ENCODE data around the gene CELF2.
"Not testable (repeated sequence)": the region's sequence is repeated elsewhere in the genome, so short reads cannot be mapped to it uniquely, and the experiment has no call there.

Gene CELF2

DNA sequence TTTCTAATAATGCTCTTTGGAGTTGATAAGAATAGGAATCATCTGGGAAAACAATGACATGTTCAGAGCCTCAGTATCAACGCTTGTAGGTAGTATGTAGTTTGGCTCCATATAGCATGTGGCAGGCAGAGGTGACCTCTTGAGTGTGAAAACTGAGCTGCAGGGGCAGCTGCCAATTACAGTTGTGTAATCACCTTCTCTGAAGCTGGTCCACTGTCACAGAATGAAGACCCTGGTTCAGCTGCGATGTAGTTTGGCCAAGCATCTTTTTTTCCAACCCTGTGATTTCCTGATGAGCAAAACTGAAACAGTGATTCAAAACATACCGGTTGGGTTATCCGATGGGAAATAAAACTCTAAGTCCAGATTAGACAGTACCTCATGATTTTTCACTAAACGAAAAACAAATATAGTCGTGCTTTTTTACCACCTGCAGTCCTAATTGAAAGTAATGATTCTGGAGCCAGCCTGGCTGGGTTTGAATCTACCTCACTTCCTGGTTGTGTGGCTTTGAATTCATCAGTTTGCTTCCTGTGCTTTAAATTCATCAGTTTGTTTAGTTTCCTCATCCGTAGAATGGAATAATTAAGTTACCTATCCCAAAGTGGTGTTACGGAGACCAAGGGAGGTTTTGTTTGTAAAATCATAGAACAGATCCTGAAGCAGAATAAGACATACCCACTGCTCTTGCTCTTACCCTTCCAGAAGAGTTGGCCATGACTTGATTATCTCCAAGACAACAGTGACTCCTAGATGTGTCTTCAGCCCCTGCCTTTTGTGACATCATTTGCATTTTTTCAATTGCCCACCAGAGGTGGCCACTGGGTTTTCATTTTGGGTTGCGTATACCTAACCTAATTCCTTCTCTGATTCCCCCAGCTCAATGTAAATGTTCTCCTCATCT is 87.4 kb downstream of the CELF2 start:
- DNase-seq, result no peak

DNA sequence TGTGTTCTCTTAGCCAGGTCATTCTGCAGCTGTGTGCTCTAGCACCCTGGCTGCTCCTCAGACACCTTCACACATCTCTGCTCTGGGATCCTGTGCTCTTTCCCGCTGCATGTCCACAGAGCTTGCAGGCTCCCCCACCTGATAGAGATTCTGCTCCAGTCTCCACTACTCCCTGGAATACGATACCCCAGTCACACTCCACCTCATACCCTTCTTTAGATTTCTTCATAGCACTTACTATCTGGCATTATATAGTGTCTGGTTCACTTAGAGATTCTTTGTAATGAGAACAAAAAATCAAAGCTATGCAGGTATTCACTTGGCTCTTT is 88.0 kb downstream of the CELF2 start:
- DNase-seq, result no peak

DNA sequence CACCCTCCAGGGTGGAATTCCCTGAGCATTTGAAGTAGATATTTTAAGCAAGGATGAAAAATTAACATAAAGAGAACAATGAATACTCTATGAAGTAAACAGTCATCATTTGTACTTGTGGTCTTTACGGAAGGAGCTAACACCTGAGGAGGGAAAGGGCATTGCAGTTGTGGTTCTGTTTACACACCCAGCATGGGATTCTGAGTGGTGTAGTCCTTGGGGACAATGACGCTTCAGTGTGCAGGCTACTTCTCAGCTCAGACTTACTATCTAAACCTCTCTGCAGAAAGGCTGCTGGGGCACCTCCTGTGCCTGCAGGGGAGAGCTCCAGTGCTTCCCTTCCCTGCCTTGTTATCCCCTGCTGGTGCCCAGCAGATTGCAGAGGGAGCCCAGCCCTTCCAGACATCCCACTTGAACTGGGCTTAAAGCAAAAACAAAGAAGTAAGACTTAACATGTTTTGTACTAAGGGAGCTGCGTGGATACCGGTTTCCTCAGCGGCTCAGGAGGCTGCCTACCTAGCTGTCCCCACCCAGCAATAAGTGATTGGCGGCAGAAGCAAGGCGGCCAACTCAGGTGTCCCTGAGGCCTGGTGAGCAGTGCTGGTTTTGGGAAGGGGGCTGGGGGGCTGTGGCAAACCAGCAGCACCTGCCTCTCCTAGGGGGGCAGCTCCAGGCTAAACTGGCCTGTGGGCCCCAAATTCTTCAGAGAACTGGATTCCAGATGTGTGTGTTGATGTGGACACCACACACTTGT is 89.1 kb downstream of the CELF2 start:
- DNase-seq, result no peak

DNA sequence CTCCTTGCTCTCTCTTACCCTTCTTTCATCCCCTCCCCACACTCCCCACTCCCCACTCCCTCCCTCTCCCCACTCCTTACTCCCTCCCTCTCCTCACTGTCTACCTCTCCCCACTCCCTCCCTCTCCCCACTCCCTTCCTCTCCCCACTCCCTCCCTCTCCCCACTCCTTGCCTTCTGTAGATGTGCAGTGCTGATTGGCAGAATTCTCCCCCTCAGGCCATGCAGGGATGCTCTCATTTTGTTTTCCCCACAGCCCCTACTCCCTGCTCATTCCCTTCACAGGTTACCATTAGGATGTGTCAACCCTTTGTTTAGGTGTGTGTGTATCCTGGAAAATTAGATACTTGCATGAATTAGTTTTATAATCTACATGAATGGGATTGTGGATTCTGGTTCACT is 90.3 kb downstream of the CELF2 start:
- no peak for DNase-seq

DNA sequence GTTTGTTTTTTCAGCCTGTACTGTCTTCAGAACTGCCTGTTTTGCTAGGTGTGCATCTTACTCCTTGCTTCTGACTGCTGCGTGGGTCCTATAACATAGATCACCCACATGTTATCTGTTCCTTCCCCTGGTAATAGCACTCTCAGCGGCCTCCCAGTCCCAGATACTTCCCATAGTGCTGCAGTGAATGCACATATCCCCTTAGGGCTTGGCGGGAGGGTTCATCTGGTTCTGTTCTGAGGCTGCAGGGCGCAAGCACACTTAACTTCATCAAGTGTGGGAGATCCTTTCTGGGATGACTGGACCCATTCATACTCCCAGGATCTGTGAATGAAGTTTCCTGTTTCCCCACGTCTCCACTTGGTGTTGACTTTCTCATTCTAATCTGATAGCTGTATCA is 90.7 kb downstream of the CELF2 start:
- DNase-seq, result no peak

DNA sequence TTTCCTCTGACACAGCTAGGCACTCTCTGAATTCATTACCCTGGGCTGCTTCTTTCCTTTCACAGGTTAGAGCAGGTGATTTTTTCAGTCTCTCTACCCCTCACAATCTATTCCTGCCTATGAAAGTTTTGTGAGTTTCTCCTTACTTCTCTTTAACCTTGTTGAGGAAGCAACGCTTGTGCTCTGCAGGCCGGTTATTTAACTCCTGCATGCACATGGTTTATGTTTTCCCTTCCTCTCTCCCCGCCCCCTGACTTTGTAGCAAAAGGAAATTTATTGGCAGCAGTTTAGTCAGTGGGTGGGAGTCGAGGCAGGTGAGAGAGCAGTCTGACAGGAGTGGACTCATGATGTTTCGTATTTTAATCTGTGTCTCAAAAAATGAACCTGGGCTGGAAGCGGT is 91.9 kb downstream of the CELF2 start:
- no peak for DNase-seq

DNA sequence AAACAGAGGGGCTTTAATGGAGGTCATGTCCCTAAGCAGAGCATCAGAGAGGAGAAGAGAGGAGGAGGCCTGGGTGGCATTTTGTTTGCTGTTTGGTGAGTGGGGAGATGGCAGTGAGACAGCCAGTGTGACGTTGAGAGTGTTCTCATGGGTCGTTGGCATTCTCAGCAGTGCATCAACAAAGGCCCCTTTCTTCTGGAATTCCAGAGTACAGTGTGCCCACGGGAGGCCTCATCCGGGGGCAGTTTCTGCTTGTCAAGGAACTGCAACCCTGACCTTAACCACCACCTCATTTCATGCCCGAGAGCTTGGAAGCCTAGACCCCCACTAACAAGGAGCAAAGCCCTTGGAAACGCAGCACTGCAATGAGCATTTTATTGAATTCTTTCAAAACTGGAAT is 92.9 kb downstream of the CELF2 start:
- DNase-seq, result no peak

DNA sequence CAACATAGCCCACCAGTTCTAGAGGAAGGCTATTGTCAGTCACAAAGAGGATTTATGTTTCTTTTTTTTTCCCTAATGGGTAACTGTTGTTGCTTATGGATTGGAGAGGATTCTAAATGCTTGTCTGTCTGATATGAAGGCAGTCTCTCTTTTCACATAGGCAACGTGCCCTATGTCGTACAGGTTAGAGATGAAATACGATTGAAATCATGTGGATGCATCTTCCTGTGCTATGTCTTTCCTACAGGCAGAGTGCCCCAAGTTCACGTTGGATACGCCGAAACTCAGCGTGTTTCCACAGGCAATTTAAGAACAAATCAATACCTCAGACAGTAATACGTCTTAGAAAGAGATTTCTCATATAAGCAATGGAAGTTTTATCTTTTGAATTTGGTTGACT is 93.8 kb downstream of the CELF2 start:
- no peak for DNase-seq

DNA sequence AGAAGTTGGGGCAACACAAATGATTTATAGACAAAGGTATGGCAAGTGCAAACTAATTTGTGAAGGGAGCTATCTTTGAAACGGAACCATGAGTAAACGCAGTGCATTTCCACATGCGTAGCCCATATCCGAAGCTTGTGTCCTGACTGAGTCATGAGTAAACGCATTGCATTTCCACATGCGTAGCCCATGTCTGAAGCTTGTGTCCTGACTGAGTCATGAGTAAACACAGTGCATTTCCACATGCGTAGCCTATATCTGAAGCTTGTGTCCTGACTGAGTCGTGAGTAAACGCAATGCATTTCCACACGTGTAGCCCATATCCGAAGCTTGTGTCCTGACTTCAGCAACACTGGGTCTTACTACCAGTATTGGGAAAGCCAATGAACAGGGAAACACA is 95.0 kb downstream of the CELF2 start:
- DNase-seq, result no peak

DNA sequence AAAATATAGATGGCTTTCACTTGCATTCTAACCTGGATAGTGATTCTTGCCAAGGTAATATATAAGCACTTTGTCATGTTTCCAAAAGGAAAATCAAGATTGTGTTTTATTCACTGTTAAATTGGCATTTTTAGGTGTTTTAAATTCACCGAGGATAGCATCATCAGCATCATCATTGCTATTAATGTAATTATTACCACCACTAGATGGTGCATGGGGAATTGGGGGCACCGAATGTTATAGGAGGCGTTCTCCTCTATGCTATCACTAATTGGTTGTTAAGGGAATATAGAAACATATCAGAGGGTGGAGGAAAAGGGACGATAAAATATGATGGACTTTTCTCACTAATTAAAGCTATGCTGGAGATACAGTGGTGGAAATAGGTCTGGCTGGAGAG is 95.5 kb downstream of the CELF2 start:
- no peak for DNase-seq

DNA sequence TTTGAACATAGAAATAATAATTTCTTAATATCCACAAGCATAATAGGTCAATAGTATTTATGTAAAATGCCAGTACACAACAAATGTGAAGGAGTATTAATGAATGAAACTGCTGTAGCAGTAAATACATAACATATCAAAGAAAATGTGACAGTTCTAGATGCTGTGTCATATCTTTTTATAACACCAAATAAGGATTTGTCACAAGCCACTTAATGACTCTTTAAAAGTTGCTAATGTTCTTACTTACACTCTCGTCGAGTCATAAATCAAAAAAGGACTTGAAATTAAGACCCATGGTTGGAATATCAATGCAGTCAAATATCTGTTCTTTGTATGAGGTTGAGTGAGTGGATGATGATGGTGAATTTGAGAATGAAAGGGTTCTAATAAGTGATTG is 96.6 kb downstream of the CELF2 start:
- DNase-seq, result no peak

DNA sequence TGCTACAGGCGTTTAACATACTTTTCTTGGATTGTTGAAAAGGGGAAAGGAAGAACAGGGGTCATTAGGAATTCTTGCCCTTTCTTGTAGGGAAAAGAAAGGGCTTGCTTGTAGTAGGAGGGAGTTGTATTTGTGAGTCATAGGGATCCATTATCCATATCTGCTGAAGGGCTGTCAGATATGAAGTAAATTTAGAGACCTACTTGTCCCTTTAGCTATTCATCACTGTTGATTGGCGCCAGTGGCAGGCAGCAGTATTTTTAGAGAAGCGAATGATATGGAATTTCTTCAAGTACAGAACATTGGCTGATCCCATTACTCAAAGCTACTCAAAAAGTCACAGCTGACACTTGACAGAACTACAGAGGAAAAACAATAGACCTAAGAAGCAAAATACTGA is 97.7 kb downstream of the CELF2 start:
- DNase-seq, result no peak

DNA sequence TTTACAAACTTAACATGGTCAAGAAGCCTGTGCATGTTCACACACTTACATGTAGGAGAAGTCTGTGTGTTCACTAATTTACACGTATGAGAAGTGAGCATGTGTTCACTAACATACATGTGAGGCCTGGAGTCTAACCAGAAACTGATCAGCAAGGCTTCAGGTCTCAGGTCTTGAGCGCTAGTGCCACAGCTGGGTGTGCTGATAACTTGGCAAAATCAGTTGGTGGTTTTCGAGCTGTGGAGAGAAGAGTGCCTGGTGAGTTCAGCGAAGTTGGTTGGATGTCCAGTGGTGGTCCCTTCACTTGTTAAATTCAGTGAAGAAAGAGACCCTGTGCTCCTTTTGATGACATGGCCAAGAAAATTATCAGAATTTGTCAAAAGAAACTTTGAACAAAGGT is 98.7 kb downstream of the CELF2 start:
- no peak for DNase-seq

DNA sequence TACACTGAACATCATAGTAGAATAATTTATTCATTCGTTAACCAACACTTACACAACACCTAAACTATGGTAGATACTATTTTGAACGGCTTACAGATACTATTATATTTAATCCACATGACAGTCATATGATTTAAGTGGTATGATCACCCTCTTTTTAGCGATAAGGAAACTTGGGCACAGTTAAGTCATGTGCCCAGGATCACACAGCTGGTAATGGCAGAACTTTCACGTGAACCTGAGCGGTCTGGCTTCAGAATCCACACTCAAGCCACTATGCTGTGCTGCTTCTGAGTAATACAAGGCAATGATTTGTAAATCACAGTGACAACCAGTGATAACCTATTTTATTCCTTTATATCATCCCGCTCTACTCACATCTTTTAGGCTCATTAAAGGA is 99.1 kb downstream of the CELF2 start:
- no peak for DNase-seq

DNA sequence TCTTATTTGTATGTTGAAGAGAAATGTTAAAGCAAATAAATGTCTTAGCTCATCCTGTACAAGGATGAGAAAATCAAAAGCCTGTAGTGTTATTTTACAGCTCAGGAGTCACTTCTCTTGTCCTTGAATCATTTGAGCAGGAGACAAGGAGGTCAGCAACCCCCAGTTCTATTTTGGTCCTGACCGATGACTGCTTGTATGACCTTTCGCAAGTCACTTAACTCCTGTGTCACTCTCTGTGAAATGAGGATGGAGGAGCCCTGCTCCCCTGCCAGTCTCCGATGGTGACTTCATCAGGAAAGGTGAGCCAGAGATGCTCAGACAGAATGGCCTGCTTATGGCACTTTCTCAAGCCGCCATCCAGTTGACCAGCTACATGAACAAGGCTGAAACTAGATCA is 101.0 kb downstream of the CELF2 start:
- no peak for DNase-seq

DNA sequence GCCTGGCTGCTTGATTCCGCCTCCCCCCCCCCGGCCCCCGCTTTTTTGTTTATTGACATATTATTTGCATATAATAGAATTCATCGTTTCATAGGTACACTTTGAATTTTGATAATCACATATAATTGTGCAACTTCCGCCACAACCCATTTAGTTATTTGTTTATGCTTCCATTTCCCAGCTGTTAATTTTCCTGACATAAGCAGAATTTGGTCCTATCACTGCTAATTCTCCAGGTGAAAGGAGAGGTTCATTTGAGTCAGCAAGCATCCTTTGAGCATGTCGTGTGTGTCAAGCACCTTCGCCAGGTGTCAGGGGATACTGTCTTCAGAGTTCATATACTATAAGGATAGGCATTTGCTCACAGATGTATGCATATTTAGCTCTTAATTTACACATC is 102.2 kb downstream of the CELF2 start:
- DNase-seq, result no peak

DNA sequence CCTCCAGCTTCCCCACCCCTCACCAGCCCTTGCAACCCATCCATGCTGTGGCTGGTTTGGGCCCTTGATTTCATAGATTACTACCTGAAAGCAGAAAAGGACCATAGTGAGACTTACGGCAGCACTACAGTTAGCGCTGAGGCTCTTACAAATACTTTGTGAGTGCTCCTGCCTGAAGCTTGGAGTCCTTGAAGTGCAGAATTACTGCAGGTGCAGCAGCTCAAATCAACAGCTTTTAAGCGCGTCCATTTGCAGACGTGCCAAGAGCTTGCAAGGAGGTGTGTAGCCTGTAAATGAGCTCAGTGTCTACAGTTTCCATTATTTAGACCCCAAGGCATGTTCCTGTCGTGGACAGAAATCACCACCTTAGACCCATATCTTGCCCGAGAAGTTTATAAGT is 103.0 kb downstream of the CELF2 start:
- DNase-seq, result no peak

DNA sequence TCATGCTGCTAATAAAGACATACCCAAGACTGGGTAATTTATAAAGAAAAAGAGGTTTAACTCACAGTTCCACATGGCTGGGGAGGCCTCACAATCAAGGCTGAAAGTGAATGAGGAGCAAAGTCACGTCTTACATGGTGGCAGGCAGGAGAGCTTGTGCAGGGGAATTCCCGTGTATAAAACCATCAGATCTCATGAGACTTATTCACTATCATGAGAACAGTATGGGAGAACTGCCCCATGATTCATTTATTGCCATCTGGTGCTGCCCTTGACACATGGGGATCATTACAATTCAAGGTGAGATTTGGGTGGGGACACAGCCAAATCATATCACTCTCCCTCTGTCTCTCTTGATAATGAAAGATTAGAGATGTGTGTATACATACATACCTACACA is 106.2 kb downstream of the CELF2 start:
- DNase-seq, result not testable (repeated sequence)

DNA sequence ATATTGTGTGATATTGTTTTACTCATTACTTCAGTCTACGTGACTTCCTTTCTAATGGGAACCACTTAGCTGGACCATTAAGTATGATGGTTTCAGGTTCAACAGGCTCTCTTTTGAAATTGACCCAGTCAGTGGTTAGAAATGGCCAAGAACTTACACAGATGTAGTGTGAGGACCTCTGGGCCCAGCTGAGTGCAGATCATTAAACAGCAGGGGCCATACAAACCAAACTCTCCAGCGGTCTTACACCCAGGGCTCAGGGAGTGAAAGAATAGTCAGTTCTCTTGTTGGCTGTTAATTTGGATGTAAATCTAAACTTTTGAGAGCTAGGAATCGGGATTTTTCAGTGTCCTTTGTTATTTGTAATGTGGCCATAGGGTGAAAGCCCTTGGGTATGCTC is 107.3 kb downstream of the CELF2 start:
- DNase-seq, result no peak

DNA sequence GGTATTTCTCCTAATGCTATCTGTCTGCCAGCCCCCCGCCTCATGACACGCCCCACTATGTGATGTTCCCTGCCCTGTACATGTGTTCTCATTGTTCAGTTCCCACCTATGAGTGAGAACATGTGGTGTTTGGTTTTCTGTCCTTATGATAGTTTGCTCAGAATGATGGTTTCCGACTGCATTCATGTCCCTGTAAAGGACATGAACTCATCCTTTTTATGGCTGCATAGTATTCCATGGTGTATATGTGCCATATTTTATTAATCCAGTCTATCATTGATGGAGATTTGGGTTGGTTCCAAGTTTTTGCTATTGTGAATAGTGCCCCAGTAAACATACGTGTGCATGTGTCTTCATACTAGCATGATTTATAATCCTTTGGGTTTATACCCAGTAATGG is 109.3 kb downstream of the CELF2 start:
- DNase-seq, result not testable (repeated sequence)

DNA sequence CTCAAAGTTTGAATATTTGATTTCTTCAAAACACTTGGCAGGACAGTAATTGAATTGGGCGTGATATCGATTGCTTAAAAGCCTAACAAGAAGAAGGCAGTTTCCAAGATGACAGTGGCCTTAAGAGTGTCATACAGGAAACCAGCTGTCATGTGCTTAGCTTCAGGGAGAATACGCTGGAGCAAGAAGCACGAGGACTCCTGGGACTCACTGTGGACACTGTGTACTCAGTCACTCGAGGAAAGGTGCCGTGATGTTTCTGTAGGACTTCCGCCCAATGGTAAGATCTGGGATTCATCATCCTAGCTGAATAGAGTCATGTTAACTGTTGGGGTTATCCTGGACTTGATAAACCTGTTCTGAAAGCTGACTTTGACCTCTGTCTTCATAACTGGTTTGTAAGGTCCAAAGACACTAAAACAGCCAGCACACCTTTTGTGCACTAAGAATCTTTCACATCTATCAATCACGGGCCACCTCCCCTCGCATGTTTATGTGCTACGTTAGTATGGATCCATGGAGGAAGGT is 113.5 kb downstream of the CELF2 start:
- no peak for DNase-seq

DNA sequence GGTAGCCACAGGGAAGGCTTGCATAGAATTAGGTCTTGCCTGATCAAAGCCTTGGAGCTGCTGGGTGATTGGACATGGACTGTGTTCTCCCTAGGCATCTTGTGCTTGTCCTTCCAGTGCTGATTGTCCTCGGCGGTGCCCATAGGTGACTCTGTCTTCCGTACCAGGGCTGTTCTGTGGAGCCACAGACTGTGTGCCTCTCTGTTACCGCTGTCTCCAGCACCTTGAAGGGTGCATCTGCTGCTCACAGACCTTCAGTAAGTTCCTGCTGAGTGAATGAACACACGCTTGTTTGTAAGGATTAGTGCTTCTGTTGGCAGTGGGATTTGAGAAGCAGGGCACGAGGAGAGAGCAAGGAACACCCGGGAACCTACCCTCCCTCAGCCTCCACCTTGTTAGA is 116.7 kb downstream of the CELF2 start:
- no peak for DNase-seq

DNA sequence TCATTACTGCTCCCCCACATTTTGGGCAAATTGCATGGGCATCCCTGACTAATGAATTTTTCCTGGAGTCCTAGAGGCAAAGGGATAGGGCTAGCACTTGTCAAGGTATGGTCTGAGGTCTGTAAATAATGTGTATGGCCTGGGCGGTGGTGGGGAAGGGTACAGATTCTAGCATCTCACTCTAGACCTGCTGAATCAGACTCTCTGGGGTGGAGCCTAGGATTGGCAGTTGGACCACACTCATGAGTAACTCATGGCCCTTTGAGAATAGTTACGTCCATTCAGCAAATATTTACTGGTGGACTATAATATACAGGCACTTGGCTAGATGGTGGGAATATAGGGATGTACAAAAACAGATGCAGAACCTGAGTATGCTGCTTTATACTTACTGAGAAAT is 118.0 kb downstream of the CELF2 start:
- no peak for DNase-seq

DNA sequence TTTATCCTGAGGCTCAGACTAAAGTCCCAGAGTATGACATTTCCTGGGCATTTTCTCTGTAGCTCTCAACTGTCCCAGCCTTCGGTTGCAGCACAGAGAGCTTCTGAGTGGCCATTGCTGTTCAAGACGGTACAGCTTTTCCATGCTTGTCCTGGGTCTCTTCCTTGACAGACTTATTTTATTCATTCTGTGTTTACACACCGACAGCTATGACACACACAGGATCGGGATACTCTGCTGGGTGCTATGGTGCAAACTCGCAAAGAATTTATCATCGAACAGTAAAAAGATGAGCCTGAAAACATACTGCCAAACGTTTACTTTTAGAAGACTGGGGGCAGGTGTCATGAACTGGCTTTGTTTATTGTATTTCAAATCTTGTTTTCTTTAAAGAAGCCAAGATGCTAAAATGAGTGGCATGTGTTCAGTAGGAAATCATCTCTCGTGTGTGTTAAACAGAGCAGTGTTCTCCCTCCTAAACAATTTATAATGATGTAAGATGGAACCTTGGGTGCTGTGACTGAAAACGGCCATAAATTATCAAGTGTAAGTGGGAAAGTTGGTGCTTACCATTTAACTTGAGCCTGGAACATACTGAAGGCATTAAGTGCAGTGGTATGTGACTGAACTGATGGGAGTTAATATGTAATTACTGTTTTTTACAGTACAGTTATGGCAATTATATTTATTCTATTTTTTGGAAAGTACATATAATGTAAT is 120.8 kb downstream of the CELF2 start:
- DNase-seq, result no peak
